Measurements from ENCODE around the gene TUBB2A.
"Not testable (repeated sequence)": the region's sequence is repeated elsewhere in the genome, so short reads cannot be mapped to it uniquely, and the experiment has no call there.

DNA sequence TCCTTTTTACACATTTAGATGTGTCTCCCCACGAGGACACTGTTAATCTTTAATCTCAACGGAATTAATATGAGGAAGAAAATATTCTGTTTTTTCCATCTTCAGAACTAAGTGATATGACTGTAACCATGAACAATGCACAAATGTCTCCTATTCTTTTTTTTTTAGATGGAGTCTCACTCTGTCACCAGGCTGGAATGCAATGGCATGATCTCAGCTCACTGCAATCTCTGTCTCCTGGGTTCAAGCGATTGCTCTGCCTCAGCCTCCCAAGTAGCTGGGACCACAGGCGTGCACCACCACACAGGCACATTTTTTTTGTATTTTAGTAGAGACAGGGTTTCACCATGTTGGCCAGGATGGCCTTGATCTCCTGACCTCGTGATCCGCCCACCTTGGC is 19.5 kb downstream of the TUBB2A start:
- TF ChIP-seq, protein P1, sequence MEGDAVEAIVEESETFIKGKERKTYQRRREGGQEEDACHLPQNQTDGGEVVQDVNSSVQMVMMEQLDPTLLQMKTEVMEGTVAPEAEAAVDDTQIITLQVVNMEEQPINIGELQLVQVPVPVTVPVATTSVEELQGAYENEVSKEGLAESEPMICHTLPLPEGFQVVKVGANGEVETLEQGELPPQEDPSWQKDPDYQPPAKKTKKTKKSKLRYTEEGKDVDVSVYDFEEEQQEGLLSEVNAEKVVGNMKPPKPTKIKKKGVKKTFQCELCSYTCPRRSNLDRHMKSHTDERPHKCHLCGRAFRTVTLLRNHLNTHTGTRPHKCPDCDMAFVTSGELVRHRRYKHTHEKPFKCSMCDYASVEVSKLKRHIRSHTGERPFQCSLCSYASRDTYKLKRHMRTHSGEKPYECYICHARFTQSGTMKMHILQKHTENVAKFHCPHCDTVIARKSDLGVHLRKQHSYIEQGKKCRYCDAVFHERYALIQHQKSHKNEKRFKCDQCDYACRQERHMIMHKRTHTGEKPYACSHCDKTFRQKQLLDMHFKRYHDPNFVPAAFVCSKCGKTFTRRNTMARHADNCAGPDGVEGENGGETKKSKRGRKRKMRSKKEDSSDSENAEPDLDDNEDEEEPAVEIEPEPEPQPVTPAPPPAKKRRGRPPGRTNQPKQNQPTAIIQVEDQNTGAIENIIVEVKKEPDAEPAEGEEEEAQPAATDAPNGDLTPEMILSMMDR (IDR thresholded peaks at IDR 0.05; ENCODE audit: low read depth, low read length): not testable (repeated sequence)
- not testable (repeated sequence) for TF ChIP-seq POLR2A (IDR thresholded peaks at IDR 0.05; ENCODE audit: extremely low read depth, insufficient read length); MAX (IDR thresholded peaks at IDR 0.05; ENCODE audit: low read depth, low read length)

Measured in NB4 (cell line).